Heart right ventricle (tissue), 16 donors: Measurements from ENCODE around the gene SRL. TPM values are rescaled to one million over a fixed set of nuclear protein-coding genes. Genes with fewer than 3 reads are reported as not detected.

ENCODE experiments used
- ATAC-seq, 8 donors: fragments of 200-7000 bp; cut with Tn5 transposase; one replicate each; pipeline ENCODE4 v1.9.1; 2020; ENCODE audit warnings: mild to moderate bottlenecking in 8 of 8, moderate library complexity in 8 of 8, moderate number of reproducible peaks in 1 of 8
- DNase-seq, 2 donors: peaks; one replicate each; pipeline ENCODE4 v3.0.0-alpha.2; 2020
- H3K27ac ChIP-seq, 10 donors: fragments of 200-600 bp; sonication (generic) in 2 of 10; one replicate each; pipeline versions ENCODE4 v1.5.0 to v1.8.0; 2020 to 2022; ENCODE audit warnings: mild to moderate bottlenecking in 3 of 10
- H3K27me3 ChIP-seq, 7 donors: fragments of 200-600 bp; one replicate each; pipeline ENCODE4 v1.8.0; 2021 to 2022; ENCODE audit warnings: mild to moderate bottlenecking in 2 of 7
- H3K36me3 ChIP-seq, 9 donors: fragments of 200-600 bp; sonication (generic) in 1 of 9; one replicate each; pipeline versions ENCODE4 v1.5.0 to v1.8.0; 2020 to 2022; ENCODE audit warnings: mild to moderate bottlenecking in 2 of 9
- H3K4me1 ChIP-seq, 9 donors: fragments of 200-600 bp; sonication (generic) in 1 of 9; one replicate each; pipeline versions ENCODE4 v1.5.0 to v1.8.0; 2020 to 2022; ENCODE audit warnings: mild to moderate bottlenecking in 4 of 9
- H3K4me3 ChIP-seq, 10 donors: fragments of 200-600 bp; sonication (generic) in 2 of 10; one replicate each; pipeline versions ENCODE4 v1.5.0 to v1.8.0; 2020 to 2022; ENCODE audit warnings: mild to moderate bottlenecking in 7 of 10, moderate library complexity in 2 of 10
- H3K9me3 ChIP-seq, 11 donors: fragments of 200-600 bp in 10 of 11; sonication (generic) in 2 of 11; one replicate each; pipeline versions ENCODE4 v1.5.0 to v1.8.0; 2013 to 2022; ENCODE audit warnings: mild to moderate bottlenecking in 2 of 11, control low read depth in 1 of 11, moderate library complexity in 1 of 11
- WGBS, 2 donors: extraction: QIAGEN DNeasy Blood & Tissue Kit; methylation state at CpG; one replicate each; pipeline ENCODE4 v1.1.7; 2013; ENCODE audit warnings: inconsistent platforms in 1 of 2; 5-methylcytosine and 5-hydroxymethylcytosine counted together
- intact Hi-C, 10 donors: fragments of 100-400 bp; cut with DNase I; formaldehyde crosslinking; loops; one replicate each; pipeline versions ENCODE4 v1.11.1 to v1.14.2; 2022
- polyA plus RNA-seq, 2 donors: library from polyadenylated mRNA; stranded (reverse); fragments of 200-250 nt; gene quantifications; one replicate each; pipeline ENCODE4 v1.2.3, GENCODE V29; 2013
- total RNA-seq, 10 donors: library from RNA; stranded (reverse); fragmentation: NEBNext Ultra II Directional in 3 of 10; extraction: Animal tissue kit (Norgen Biotek cat#: 25700) in 3 of 10; gene quantifications; one replicate each; pipeline versions ENCODE4 v1.2.1 to v1.2.4, GENCODE V29; 2021 to 2023
- TF ChIP-seq, protein P1 (sequence below), 9 donors: fragments of 200-600 bp; sonication (generic) in 2 of 9; IDR thresholded peaks; one replicate each; pipeline versions ENCODE4 v1.5.0 to v1.8.0; 2021 to 2022; ENCODE audit warnings: antibody characterized with exemption in 9 of 9, mild to moderate bottlenecking in 5 of 9, moderate library complexity in 1 of 9
- donor health status: Arrhythmogenic right ventricular cardiomyopathy.
- donor health status: ischemic (EF 13 %, LVEDD 7.1; RV severe dilation, severe dysfunction).
- donor health status: healthy with polysubstance abuse.
- donor health status: DM: no; HTN: yes; CAD: no.
- donor health status: DM: no; HTN: no; CAD: no.
- donor health status: ischemic (EF 25% LVEDD 6.9; RV normal size, moderate dysfunction).
- donor health status: ischemic (EF 25% LVEDD 5.7; RV mildly dilated, moderate dysfunction).
- donor health status: healthy.
- donor health status: DM: yes; HTN: yes; CAD: no.
- donor health status: Ischemic cardiomyopathy.
- donor health status: ischemic (EF 35%, LVEDD 5.7; RV mildly dilated, moderate dysfunction).
- donor health status: nonischemic (EF 11% LVEDD 7.7; RV severe dilation, severe dysfunction).
- donor health status: DM: yes; HTN: yes; CAD: no.
- donor health status: PGD.
- donor health status: ischemic (EF 29% LVEDD 5.4; RV normal size, mild dysfunction).
- donor health status: nonischemic (EF 23%, LVEDD 6.1; RV moderate dilation, normal function).

The SRL gene
- total and polyA plus RNA-seq, 12 donors = 161 to 587 (median 478) TPM

GRCh38 chr16:4202615-4203345 is 39.1 kb downstream of the SRL start:
- WGBS, 2 donors = 83 to 91% methylated on average over 21 of the region's 21 CpGs
- no peak for ATAC-seq
- H3K9me3 ChIP-seq = no peaks in the 10 kb centered on the region
- H3K36me3 ChIP-seq = peaks cover 0 to 45% (median 0%) of the 10 kb centered on the region in 9 donors
- intact Hi-C loops = loop anchor here in 8 of 10 donors (5.0 to 10.0 kb wide), 5 partner anchors 50 to 202 kb away; no protein-coding TSS in a partner anchor
- TF ChIP-seq, protein P1, sequence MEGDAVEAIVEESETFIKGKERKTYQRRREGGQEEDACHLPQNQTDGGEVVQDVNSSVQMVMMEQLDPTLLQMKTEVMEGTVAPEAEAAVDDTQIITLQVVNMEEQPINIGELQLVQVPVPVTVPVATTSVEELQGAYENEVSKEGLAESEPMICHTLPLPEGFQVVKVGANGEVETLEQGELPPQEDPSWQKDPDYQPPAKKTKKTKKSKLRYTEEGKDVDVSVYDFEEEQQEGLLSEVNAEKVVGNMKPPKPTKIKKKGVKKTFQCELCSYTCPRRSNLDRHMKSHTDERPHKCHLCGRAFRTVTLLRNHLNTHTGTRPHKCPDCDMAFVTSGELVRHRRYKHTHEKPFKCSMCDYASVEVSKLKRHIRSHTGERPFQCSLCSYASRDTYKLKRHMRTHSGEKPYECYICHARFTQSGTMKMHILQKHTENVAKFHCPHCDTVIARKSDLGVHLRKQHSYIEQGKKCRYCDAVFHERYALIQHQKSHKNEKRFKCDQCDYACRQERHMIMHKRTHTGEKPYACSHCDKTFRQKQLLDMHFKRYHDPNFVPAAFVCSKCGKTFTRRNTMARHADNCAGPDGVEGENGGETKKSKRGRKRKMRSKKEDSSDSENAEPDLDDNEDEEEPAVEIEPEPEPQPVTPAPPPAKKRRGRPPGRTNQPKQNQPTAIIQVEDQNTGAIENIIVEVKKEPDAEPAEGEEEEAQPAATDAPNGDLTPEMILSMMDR (IDR thresholded peaks at IDR 0.05) = no peak
- H3K4me1 ChIP-seq = peaks cover 10 to 45% (median 30%) of the 10 kb centered on the region in 9 donors
- no peaks in the 10 kb centered on the region for H3K27me3 ChIP-seq
- no peak overlapping the region for H3K4me3 ChIP-seq
- DNase-seq = no peak
- no peak overlapping the region for H3K27ac ChIP-seq

DNA sequence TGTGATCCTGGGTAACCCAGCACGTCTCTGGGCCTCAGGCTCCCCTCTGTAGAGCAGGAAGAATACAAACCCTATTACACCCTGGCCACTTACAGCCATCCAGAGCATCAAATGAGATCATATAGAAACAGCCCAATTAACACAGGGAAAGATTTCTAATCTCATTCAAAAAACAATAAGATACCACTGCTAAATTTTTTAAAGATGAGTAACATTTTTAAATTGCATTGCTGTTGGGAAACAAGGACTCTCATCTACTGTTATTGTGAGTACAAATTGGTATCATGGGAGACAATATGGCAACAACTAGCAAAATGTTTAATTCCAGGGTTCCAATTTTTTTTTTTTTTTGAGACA is 41.1 kb downstream of the SRL start:
- intact Hi-C loops = loop anchor here in 8 of 10 donors (1.0 to 10.0 kb wide), 8 partner anchors 52 to 204 kb away; no protein-coding TSS in a partner anchor

DNA sequence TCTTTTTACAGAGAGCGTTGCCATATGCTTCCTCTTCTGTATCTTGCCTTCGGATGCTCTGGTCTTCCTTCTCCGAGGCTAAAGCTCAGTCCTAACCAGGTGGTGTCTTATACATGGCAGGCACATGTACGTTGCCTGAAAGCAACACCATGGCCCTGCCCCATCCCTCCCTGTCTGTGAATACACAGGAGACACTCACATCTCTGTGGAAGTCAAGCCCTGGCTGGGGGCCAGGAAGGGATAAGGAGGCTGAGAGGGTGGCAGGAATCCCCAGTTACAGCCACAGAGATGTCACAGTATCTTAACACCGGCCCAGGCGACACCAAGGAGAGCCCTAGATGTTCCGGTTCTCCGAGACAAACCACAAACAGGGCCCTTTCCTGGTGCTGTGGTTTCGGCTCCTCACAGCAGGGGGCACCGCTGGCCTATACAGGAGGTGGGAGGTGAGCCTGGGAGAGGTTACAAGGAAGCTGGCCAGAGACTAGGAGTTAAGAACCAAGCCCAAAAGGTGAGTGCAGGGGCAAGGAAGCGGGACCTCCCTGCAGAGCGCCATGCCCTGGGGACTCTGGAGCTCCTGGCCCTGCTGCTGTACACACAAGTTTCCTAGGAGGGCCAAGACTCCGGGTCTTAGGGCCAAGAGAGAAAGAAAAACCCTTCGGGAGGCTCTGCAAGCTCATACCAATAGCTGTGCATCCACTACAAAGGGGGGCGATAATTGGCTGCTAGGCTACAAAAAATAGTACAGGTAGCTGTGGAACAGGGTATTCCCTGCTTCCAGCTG is 41.7 kb downstream of the SRL start:
- Histone ChIP-seq H3K9me3 (no peaks in the 10 kb centered on the region), H3K4me3 (no peak overlapping the region), H3K36me3 (peaks cover 0 to 62% (median 0%) of the 10 kb centered on the region in 9 donors), H3K4me1 (peaks cover 0 to 19% (median 8%) of the 10 kb centered on the region in 9 donors), H3K27ac (peak overlapping the region in 2 of 10 donors; percentile 3 to 9), H3K27me3 (no peaks in the 10 kb centered on the region)
- TF ChIP-seq, protein P1 (IDR thresholded peaks at IDR 0.05) = peak; percentile 29 to 82 (median 72)
- intact Hi-C loops = loop anchor here in 9 of 10 donors (1.0 to 10.0 kb wide), 9 partner anchors 52 to 215 kb away; no protein-coding TSS in a partner anchor
- peak; percentile 66 to 69 for DNase-seq
- 38 to 42% methylated on average over 15 of the region's 15 CpGs for WGBS, 2 donors
- peak; percentile 45 to 86 (median 78) for ATAC-seq

More for the DNA sequence above, 41.1 kb downstream of the SRL start:
- DNase-seq = no peak
- TF ChIP-seq, protein P1 (IDR thresholded peaks at IDR 0.05) = no peak
- no peaks in the 10 kb centered on the region for H3K27me3 ChIP-seq
- peak overlapping the region in 1 of 10 donors; percentile 3 for H3K27ac ChIP-seq
- WGBS, 2 donors = 81 to 96% methylated on average over 1 of the region's 1 CpG
- H3K36me3 ChIP-seq = peaks cover 0 to 56% (median 0%) of the 10 kb centered on the region in 9 donors
- ATAC-seq = no peak
- H3K4me1 ChIP-seq = peaks cover 2 to 25% (median 10%) of the 10 kb centered on the region in 9 donors
- no peaks in the 10 kb centered on the region for H3K9me3 ChIP-seq
- no peak overlapping the region for H3K4me3 ChIP-seq

- DNase-seq = no peak
- intact Hi-C loops = loop anchor here in 2 of 10 donors (10.0 kb wide), 2 partner anchors 136 to 214 kb away; no protein-coding TSS in a partner anchor
- WGBS, 2 donors = 65 to 66% methylated on average over 4 of the region's 4 CpGs
Measured at GRCh38 chr16:4198816-4199215, 43.1 kb downstream of the SRL start.

More at GRCh38 chr16:4198816-4199215, 43.1 kb downstream of the SRL start:
- Histone ChIP-seq H3K27me3 (no peaks in the 10 kb centered on the region), H3K36me3 (peaks cover 0 to 61% (median 0%) of the 10 kb centered on the region in 9 donors), H3K9me3 (no peaks in the 10 kb centered on the region), H3K4me3 (no peak overlapping the region), H3K27ac (no peak overlapping the region), H3K4me1 (peaks cover 0 to 20% (median 10%) of the 10 kb centered on the region in 9 donors)
- no peak for ATAC-seq
- TF ChIP-seq, protein P1 (IDR thresholded peaks at IDR 0.05) = no peak
